ENCODE measurements around the gene GANAB. TPM values are rescaled to one million over a fixed set of nuclear protein-coding genes. Genes with fewer than 3 reads are reported as not detected.

Gene GANAB
- total and polyA plus RNA-seq, 2 of the 13 experiments (the other 11 are each of a cell fraction or from before 2014, with no cell fraction given), result 99.5 to 234 TPM

DNA sequence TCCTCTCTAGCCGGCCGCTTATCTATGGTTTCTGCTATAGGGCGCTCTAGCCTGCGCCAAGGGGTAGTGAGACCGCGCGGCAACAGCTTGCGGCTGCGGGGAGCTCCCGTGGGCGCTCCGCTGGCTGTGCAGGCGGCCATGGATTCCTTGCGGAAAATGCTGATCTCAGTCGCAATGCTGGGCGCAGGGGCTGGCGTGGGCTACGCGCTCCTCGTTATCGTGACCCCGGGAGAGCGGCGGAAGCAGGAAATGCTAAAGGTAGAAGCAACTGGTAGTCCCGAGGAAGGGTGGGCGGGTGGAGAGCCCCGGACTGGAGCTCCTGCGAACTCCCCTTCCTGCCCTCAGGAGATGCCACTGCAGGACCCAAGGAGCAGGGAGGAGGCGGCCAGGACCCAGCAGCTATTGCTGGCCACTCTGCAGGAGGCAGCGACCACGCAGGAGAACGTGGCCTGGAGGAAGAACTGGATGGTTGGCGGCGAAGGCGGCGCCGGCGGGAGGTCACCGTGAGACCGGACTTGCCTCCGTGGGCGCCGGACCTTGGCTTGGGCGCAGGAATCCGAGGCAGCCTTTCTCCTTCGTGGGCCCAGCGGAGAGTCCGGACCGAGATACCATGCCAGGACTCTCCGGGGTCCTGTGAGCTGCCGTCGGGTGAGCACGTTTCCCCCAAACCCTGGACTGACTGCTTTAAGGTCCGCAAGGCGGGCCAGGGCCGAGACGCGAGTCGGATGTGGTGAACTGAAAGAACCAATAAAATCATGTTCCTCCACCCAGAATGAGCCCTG lies 25.4 kb upstream of the GANAB start, which contains the start of the genes LBHD1 and UQCC3 (continued):
- TF ChIP-seq CBX1 (IDR thresholded peaks at IDR 0.05; ENCODE audit: low read depth), result no peak
- no peak for TF ChIP-seq ZNF382 (CRISPR knock-in tag; IDR thresholded peaks at IDR 0.05; ENCODE audit: borderline replicate concordance)
- TF ChIP-seq, protein P1, sequence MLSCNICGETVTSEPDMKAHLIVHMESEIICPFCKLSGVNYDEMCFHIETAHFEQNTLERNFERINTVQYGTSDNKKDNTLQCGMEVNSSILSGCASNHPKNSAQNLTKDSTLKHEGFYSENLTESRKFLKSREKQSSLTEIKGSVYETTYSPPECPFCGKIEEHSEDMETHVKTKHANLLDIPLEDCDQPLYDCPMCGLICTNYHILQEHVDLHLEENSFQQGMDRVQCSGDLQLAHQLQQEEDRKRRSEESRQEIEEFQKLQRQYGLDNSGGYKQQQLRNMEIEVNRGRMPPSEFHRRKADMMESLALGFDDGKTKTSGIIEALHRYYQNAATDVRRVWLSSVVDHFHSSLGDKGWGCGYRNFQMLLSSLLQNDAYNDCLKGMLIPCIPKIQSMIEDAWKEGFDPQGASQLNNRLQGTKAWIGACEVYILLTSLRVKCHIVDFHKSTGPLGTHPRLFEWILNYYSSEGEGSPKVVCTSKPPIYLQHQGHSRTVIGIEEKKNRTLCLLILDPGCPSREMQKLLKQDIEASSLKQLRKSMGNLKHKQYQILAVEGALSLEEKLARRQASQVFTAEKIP (CRISPR knock-in tag; IDR thresholded peaks at IDR 0.05; ENCODE audit: borderline replicate concordance), result no peak
- TF ChIP-seq ZNF556 (CRISPR knock-in tag; IDR thresholded peaks at IDR 0.05; ENCODE audit: borderline replicate concordance), result peak; percentile 78; the same call in 1 of the 2 replicates
- TF ChIP-seq, protein P2, sequence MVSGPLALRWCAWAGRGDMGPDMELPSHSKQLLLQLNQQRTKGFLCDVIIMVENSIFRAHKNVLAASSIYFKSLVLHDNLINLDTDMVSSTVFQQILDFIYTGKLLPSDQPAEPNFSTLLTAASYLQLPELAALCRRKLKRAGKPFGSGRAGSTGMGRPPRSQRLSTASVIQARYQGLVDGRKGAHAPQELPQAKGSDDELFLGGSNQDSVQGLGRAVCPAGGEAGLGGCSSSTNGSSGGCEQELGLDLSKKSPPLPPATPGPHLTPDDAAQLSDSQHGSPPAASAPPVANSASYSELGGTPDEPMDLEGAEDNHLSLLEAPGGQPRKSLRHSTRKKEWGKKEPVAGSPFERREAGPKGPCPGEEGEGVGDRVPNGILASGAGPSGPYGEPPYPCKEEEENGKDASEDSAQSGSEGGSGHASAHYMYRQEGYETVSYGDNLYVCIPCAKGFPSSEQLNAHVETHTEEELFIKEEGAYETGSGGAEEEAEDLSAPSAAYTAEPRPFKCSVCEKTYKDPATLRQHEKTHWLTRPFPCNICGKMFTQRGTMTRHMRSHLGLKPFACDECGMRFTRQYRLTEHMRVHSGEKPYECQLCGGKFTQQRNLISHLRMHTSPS (CRISPR knock-in tag; IDR thresholded peaks at IDR 0.05; ENCODE audit: low read depth), result no peak
- TF ChIP-seq ZNF792 (CRISPR knock-in tag; IDR thresholded peaks at IDR 0.05), result no peak
- TF ChIP-seq, protein P3, sequence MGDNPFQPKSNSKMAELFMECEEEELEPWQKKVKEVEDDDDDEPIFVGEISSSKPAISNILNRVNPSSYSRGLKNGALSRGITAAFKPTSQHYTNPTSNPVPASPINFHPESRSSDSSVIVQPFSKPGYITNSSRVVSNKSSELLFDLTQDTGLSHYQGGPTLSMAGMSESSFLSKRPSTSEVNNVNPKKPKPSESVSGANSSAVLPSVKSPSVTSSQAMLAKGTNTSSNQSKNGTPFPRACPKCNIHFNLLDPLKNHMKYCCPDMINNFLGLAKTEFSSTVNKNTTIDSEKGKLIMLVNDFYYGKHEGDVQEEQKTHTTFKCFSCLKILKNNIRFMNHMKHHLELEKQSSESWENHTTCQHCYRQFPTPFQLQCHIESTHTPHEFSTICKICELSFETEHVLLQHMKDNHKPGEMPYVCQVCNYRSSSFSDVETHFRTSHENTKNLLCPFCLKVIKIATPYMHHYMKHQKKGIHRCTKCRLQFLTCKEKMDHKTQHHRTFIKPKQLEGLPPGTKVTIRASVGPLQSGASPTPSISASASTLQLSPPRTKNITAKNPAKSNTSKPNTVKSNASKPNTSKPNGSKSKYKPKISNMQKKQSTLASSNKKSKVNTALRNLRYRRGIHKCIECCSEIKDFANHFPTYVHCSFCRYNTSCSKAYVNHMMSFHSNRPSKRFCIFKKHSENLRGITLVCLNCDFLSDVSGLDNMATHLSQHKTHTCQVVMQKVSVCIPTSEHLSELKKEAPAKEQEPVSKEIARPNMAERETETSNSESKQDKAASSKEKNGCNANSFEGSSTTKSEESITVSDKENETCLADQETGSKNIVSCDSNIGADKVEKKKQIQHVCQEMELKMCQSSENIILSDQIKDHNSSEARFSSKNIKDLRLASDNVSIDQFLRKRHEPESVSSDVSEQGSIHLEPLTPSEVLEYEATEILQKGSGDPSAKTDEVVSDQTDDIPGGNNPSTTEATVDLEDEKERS (CRISPR knock-in tag; IDR thresholded peaks at IDR 0.05), result peak; percentile 17; the same call in 1 of the 2 replicates
- peak; percentile 93 for TF ChIP-seq U2AF1 (optimal IDR thresholded peaks at IDR 0.05; ENCODE audit: low read depth, low read length)
- TF ChIP-seq ARNT2 (CRISPR knock-in tag; IDR thresholded peaks at IDR 0.05; ENCODE audit: low read depth), result peak; percentile 90
- 0 out of 2 replicates have a peak, but pooled peaks have one; percentile 50 for TF ChIP-seq ISL2 (CRISPR knock-in tag; IDR thresholded peaks at IDR 0.05)
- TF ChIP-seq DR1 (CRISPR knock-in tag; IDR thresholded peaks at IDR 0.05), result peak; percentile 70
- TF ChIP-seq CHD2 (IDR thresholded peaks at IDR 0.05; ENCODE audit: low read depth, low read length), result no peak
- TF ChIP-seq CHD4 (IDR thresholded peaks at IDR 0.05; ENCODE audit: borderline replicate concordance, low read length), result no peak
- peak; percentile 69; the same call in 1 of the 2 replicates for TF ChIP-seq ZNF431 (CRISPR knock-in tag; IDR thresholded peaks at IDR 0.05; ENCODE audit: borderline replicate concordance, low read depth)
- peak; percentile 95 for TF ChIP-seq ZNF350 (CRISPR knock-in tag; IDR thresholded peaks at IDR 0.05; ENCODE audit: borderline replicate concordance, low read depth)
- TF ChIP-seq, protein P4, sequence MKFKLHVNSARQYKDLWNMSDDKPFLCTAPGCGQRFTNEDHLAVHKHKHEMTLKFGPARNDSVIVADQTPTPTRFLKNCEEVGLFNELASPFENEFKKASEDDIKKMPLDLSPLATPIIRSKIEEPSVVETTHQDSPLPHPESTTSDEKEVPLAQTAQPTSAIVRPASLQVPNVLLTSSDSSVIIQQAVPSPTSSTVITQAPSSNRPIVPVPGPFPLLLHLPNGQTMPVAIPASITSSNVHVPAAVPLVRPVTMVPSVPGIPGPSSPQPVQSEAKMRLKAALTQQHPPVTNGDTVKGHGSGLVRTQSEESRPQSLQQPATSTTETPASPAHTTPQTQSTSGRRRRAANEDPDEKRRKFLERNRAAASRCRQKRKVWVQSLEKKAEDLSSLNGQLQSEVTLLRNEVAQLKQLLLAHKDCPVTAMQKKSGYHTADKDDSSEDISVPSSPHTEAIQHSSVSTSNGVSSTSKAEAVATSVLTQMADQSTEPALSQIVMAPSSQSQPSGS (CRISPR knock-in tag; IDR thresholded peaks at IDR 0.05), result peak; percentile 47
- peak; percentile 94; the same call in 1 of the 2 replicates for TF ChIP-seq SIN3A (IDR thresholded peaks at IDR 0.05; ENCODE audit: borderline replicate concordance, low read depth, low read length)
- TF ChIP-seq SYNCRIP (IDR thresholded peaks at IDR 0.05; ENCODE audit: insufficient read depth, low read depth, low read length), result no peak
- no peak for TF ChIP-seq ATAD3A (CRISPR knock-in tag; IDR thresholded peaks at IDR 0.05)
- TF ChIP-seq, protein P5, sequence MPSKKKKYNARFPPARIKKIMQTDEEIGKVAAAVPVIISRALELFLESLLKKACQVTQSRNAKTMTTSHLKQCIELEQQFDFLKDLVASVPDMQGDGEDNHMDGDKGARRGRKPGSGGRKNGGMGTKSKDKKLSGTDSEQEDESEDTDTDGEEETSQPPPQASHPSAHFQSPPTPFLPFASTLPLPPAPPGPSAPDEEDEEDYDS (CRISPR knock-in tag; IDR thresholded peaks at IDR 0.05), result peak; percentile 66
- no peak for TF ChIP-seq NFE2L2 (IDR thresholded peaks at IDR 0.05; ENCODE audit: low read length)
